Hematopoietic multipotent progenitor cell treated with erythropoietin and hydrocortisone succinate and interleukin-3 and kit ligand, for 15 days (in vitro differentiated cells): ENCODE data around the gene IQCB1.
"Not testable (repeated sequence)": the region's sequence is repeated elsewhere in the genome, so short reads cannot be mapped to it uniquely, and the experiment has no call there.

ENCODE experiments used
- DNase-seq: peaks from one replicate; pipeline ENCODE4 v3.0.0-alpha.2; 2015; ENCODE audit warnings: low spot score

The IQCB1 gene

DNA sequence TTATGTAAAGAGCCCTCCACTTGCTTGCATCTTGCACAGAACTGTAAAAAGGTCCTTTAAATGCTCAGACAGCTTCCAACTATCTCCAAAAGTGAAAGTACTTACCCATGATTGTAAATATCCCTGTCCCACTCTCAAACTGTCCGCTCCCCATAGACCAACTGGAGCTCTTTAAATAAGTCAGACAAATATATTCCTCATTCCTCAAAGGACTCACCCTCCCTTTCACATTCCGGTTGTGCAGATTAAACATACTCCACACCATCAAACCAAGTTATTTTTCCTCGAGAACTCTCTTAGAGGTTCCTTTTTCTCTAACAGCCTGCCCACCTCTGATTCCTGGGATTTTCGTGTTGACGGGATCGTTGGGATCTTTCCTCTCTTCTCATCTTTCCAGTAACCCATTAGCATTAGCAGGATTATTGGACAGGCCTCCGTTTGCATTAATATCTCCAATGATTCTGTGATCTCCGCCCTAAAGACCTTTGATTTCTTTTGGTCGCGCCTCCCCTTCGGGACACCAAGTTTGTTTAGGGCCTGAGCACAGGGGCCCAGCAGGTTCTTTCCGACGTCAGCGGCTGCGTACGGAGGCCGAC, 86.1 kb downstream of the IQCB1 start:
- DNase-seq, result peak; percentile 24

DNA sequence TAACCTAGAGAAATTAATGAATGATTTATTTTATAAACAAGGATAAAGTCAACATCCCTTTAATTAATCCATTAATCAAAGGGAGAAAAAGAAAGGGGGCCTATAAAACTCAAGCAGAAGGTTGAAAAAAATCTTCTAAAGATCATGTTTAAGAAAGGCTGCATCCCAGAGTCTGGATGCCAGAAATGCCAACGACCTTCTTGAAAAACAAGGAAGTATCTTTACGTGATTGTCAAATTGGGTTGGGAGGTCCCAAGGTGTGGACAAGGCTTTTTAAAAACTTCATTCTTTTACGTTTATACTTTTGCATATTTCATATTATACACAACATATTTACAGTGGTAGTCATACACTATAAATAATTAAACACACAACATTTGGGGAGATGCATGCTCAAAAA, 86.9 kb downstream of the IQCB1 start:
- DNase-seq, result no peak

DNA sequence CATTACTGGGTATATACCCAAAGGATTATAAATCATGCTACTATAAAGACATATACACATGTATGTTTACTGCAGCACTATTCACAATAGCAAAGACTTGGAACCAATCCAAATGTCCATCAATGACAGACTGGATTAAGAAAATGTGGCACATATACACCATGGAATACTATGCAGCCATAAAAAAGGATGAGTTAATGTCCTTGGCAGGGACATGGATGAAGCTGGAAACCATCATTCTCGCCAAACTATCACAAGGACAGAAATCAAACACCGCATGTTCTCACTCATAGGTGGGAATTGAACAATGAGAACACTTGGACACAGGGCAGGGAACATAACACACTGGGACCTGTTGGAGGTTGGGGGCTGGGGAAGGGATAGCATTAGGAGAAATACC, 91.8 kb downstream of the IQCB1 start:
- not testable (repeated sequence) for DNase-seq

DNA sequence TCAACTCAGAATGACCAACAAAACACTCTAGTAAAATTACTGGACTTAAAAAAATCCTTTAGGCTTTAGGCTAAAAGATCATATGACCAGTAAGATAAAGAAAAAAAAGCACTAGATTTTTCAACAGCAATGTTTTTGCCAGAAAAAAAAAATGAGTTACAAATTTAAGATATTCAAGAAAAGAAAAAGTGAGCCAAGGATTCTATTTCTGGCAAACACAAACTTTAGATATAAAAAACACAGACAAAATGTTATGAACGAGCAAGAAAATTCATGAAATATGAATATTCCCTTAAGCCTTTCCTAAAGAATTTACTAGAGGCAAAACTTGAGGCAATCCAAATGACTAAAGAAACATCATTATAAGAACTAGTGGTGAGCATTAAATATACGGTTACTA, 94.0 kb downstream of the IQCB1 start:
- no peak for DNase-seq

DNA sequence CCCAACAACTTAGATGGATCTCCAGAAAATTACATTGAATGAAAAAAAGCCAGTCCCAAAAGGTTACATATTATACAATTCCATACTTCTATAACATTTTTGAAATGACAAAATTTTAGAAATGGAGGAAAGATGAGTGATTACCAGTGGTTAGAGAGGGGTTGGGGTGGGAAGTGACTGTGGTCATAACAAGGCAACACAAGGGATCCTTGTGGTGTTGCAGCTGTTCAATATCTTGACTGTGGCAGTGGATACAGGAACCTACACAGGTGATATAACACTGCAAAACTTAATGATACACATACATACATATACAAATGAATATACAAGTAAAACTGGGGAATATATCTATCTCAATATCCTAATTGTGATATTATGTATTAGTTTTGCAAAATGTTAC, 95.0 kb downstream of the IQCB1 start:
- DNase-seq, result no peak

DNA sequence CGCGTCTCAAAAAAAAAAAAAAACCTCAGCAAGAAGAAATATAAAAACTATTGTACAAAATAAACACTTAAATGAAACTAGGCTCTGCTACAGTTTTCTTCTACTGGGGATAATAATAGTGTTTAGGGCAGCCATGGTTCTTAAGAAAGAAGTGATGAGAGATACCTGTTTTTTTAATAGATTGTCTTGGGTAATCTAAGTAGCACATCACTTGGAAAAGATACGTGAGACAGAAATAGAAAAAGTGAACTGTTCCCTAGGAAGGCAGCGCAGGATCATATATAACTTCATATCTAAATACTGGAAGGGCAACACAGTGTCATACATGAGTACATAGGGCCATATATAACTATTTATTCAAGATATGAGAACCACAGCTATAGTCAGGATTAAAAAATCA, 97.2 kb downstream of the IQCB1 start:
- DNase-seq, result no peak

DNA sequence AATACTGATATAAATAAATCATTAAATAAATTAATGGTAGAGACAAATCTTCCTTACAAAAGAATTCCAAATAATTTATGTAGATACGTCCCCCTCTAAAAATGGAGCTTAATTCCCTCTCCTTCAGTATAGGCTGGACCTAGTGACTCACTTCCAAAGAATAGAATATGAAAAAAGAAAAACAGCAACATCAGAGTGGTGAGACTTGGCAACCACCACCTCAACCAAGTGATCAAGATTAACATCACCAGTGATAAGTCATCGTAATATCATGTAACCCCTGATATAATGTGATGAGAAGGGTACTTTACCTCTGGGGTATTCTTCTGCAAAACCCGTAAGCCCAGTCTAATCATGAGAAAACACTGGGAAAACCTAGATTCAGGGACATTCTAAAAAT, 98.7 kb downstream of the IQCB1 start:
- DNase-seq, result no peak

DNA sequence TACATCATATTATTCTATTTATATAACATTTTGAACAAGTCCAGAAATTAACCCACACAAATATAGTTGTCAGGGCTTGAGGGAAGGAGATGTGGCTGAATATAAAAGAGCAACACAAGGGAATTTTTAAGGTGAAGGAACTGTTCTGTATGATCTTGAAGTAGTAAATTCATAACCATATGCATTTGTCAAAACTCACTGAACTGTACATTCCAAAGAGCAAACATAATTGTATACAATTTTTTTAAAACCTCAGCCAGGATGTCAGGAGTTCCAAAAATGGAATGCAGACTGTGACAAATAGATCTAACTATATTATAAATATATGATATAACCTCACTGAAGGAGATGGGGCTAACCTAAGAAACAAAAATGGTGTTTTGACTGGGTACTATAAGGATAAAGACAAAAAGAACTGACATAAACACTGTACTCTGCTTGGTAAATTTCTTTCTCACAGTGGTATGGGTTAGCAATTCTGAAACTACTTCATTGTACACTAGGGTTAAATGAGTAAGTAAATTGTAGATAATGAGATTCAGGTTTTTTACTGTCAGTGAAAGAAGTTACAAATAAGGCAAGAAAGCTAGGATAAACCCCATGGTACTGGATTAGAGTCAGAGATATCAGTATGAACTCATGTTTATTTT, 99.7 kb downstream of the IQCB1 start:
- DNase-seq, result no peak

DNA sequence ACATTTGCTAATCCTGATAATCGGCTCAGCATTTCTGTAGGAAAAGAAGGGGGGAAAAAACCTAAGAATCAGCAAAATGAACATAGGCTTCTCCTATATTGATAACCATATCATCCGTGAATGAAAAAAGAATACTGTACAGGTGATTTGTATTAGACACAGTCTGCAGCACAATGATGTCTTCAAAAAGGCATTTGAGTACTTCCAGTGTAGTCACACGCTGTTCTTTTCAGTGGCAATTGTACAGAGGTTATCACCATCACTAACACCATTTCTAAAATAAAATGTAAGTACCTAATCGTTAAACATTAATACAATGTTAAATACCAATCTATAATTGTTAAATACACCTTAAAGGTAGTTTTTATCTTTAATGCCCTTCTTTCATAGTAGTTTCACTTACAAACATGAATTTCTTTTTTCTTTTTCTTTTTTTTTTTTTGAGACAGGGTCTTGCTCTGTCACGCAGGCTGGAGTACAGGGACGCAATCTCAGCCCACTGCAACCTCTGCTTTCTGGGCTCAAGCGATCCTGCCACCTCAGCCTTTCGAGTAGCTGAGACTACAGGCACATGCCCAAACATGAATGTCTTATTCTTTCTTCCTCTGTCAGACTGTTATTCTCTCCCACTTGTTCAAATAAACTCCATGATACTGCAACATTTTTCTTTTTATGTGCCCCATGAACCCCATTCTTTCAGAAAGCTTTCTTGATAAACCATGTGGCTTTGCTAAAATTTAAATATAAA, 103.7 kb downstream of the IQCB1 start:
- no peak for DNase-seq

DNA sequence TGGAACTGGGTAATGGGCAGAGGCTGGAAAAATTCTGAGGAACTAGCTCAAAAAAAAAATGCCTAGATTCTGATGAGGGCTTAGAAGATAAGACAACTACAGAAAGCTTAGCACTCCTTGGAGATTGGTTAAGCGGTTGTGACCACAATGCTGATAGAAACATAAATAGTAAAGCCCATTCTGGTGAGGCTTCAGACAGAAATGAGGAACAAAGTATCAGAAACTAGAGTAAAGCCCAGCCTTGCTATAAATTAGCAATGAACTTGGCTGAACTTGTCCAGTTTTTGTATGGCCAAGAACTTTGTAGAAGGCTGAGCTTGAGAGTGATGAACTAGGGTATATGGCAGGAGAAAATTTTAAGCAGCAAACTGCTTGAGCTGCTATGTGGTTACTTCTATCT, 110.7 kb downstream of the IQCB1 start:
- no peak for DNase-seq

DNA sequence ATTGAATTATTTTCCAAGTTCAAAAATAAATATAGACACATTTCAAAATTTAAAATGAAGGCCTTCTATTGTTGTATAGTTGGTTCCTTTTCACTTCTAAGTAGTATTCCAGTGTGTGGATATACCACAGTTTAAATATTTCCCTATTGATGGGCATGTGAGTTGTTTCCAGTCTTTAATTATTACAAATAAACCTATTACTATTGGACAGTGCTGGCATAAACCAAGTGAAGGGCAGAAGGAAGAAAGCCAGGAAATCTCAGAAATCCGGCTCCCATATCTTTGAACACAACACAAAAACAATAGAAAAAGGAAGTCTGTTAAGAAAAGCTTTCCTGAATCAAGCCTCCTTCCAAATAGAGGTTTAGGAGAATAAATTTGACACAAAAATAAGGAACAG, 111.4 kb downstream of the IQCB1 start:
- DNase-seq, result no peak

DNA sequence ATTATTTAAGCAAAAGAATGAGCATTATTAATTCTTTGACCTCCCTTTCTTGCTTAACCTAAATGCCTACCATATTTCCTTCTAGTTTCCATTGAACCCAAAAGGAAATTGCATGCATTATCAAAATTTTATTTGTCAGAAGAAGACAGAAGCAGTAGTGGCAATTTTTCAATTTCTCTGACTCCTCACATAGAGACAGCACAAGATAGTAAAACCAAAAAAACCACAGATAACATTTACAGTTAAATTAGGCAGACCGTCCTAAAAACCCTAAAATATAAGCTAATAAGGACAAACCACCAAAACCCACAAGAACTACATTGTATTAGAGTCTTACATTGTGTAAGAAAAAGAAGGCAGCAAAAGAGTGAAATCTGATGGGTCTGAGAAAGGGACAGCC, 112.4 kb downstream of the IQCB1 start:
- DNase-seq, result no peak

DNA sequence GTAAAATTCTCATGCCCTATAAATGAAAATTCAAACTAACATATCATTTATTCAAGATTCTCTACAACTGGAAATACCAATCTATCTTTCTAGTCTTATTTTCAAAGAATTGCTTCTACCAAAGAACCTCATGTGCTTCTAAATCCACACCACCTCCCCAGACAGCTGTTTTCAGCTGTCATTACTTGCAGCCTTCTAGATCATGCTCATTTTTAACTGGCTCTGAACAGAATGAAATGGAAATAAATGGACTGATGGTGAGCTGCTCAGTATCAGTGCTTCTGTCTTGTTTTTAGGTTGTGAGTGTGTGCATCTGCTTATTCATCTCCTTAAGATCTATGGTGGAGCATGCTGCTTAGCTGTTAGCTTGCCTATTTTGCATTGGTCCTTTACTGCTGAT, 114.7 kb downstream of the IQCB1 start:
- DNase-seq, result no peak
